ENCODE results near the gene SEPTIN12. TPM values are rescaled to one million over a fixed set of nuclear protein-coding genes. Genes with fewer than 3 reads are reported as not detected.

Gene SEPTIN12
- total and polyA plus RNA-seq, 2 of the 4 experiments (the other 2 are of a cell fraction): not detected

DNA sequence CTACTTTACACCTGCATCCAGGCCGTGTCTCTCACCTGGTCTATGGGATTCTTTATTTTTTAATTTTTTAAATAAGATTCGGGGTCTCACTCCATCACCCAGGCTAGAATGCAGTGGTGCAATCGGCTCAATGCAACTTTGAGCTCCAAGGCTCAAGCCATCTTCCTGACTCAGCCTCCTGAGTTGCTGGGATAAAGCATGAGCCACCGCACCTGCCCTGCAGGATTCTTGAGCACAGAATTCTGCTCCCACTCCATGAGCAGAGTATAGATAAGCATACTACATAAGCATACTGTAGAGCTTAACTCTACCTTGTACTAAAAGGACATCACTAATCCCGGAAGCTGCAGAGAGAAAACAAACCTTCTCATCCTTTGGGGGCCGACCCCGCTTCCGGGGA is 43.5 kb upstream of the SEPTIN12 start:
- Histone ChIP-seq H2AFZ (replicated peaks; ENCODE audit: low read length, poor library complexity) (no peak overlapping the region), H2AK9ac (replicated peaks; ENCODE audit: low read depth, low read length, poor library complexity) (no peak overlapping the region), H3K18ac (ENCODE audit: low read depth, low read length) (no peak overlapping the region), H4K91ac (ENCODE audit: insufficient read depth, low read depth, low read length) (no peak overlapping the region), H4K5ac (ENCODE audit: low read depth, low read length) (no peak overlapping the region), H3K79me1 (ENCODE audit: low read depth in 1 of 2, low read length in 2 of 2) (peaks cover 44 to 52% of the 10 kb centered on the region in 2 experiments), H3K23ac (ENCODE audit: low read depth, low read length) (no peak overlapping the region), H2BK15ac (ENCODE audit: low read depth, low read length) (no peak overlapping the region), H4K8ac (ENCODE audit: low read depth in 2 of 2, low read length in 2 of 2) (no peak overlapping the region), H3K36me3 (ENCODE audit: control insufficient read depth, insufficient read depth, low read length) (peaks cover 69% of the 10 kb centered on the region), H2BK5ac (ENCODE audit: low read depth, low read length, poor library complexity, severe bottlenecking) (no peak overlapping the region), H4K20me1 (ENCODE audit: insufficient read depth, low read length) (peaks cover 25% of the 10 kb centered on the region; the same call in 1 of the 2 replicates), H3K9ac (ENCODE audit: low read depth, low read length) (no peak overlapping the region), H2AK5ac (ENCODE audit: low read depth, low read length) (no peak overlapping the region), H3K56ac (ENCODE audit: extremely low read depth, insufficient read depth, low read length) (no peak overlapping the region), H3K27me3 (ENCODE audit: control insufficient read depth, insufficient read depth, low read length) (no peaks in the 10 kb centered on the region), H3K4me3 (ENCODE audit: insufficient read depth, low read depth, low read length) (no peak overlapping the region), H3K4ac (ENCODE audit: low read depth, low read length) (no peak overlapping the region), H3K9me3 (ENCODE audit: control insufficient read depth, insufficient read depth, low read length) (no peaks in the 10 kb centered on the region), H2BK120ac (ENCODE audit: low read depth, low read length) (no peak overlapping the region), H2BK20ac (ENCODE audit: low read depth, low read length) (no peak overlapping the region), H3K4me1 (ENCODE audit: control insufficient read depth, insufficient read depth, low read length) (no peaks in the 10 kb centered on the region), H3K27ac (ENCODE audit: insufficient read depth, low read length) (no peak overlapping the region), H3K4me2 (ENCODE audit: low read depth, low read length) (no peak overlapping the region), H3K14ac (replicated peaks; ENCODE audit: low read depth, low read length) (no peak overlapping the region), H3K9me1 (ENCODE audit: insufficient read depth, low read length) (no peaks in the 10 kb centered on the region)
- ATAC-seq (ENCODE audit: low read depth) (no peak), DNase-seq (no peak)
- BruUV-seq (replicated peaks): no TSS peak
- POLR2A ChIA-PET (ENCODE audit: unreplicated experiment): no interaction called here
- intact Hi-C loops (cut with micrococcal nuclease): no loop called here
- TF ChIP-seq RAD21 (IDR thresholded peaks at IDR 0.05; ENCODE audit: low read length) (no peak), RCOR1 (IDR thresholded peaks at IDR 0.05; ENCODE audit: insufficient replicate concordance, low read length) (no peak), MXI1 (IDR thresholded peaks at IDR 0.05; ENCODE audit: borderline replicate concordance, low read depth, low read length) (no peak), NFE2L2 (IDR thresholded peaks at IDR 0.05; ENCODE audit: low read depth, low read length) (no peak), MAFK (IDR thresholded peaks at IDR 0.05; ENCODE audit: low read depth, low read length) (no peak), MAZ (IDR thresholded peaks at IDR 0.05; ENCODE audit: borderline replicate concordance, low read depth, low read length) (no peak)
- TF ChIP-seq, protein P1, sequence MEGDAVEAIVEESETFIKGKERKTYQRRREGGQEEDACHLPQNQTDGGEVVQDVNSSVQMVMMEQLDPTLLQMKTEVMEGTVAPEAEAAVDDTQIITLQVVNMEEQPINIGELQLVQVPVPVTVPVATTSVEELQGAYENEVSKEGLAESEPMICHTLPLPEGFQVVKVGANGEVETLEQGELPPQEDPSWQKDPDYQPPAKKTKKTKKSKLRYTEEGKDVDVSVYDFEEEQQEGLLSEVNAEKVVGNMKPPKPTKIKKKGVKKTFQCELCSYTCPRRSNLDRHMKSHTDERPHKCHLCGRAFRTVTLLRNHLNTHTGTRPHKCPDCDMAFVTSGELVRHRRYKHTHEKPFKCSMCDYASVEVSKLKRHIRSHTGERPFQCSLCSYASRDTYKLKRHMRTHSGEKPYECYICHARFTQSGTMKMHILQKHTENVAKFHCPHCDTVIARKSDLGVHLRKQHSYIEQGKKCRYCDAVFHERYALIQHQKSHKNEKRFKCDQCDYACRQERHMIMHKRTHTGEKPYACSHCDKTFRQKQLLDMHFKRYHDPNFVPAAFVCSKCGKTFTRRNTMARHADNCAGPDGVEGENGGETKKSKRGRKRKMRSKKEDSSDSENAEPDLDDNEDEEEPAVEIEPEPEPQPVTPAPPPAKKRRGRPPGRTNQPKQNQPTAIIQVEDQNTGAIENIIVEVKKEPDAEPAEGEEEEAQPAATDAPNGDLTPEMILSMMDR (conservative IDR thresholded peaks at IDR 0.05; ENCODE audit: low read depth, low read length): no peak
- 100% methylated on average over 1 of the region's 8 CpGs; no CpG with 5 or more reads in 1 of the 2 experiments for WGBS, 2 experiments (ENCODE audit: extremely low coverage in 2 of 2, insufficient read length in 1 of 2)
- dilution Hi-C loops (cut with HindIII; ENCODE audit: low sequenced_read_pairs, unreplicated experiment): no loop called here
- in situ Hi-C loops (cut with MboI; ENCODE audit: low sequenced_read_pairs): no loop called here
- CTCF ChIA-PET: no interaction called here

All from IMR-90 (cell line).